ENCODE results near the gene FLYWCH2.
"Not testable (repeated sequence)": the region's sequence is repeated elsewhere in the genome, so short reads cannot be mapped to it uniquely, and the experiment has no call there.

Gene FLYWCH2

GRCh38 chr16:2929693-2930092 is 46.7 kb downstream of the FLYWCH2 start:
- no peak overlapping the region for H2AK5ac ChIP-seq (ENCODE audit: low read length, severe bottlenecking)
- no peak for DNase-seq
- H2BK120ac ChIP-seq (ENCODE audit: low read depth, low read length), result no peak overlapping the region
- no peak overlapping the region for H3K4ac ChIP-seq (ENCODE audit: low read depth in 1 of 2, low read length in 2 of 2)
- H3K4me3 ChIP-seq (ENCODE audit: insufficient read depth in 1 of 2, low read depth in 1 of 2, low read length in 2 of 2), result no peak overlapping the region
- no peak overlapping the region for H4K8ac ChIP-seq (ENCODE audit: low read length)
- H2BK12ac ChIP-seq (ENCODE audit: low read length in 2 of 2), result no peak overlapping the region
- no peak overlapping the region for H3K23ac ChIP-seq (ENCODE audit: low read length in 2 of 2)
- no peak overlapping the region for H2AFZ ChIP-seq (ENCODE audit: low read depth, low read length)
- H3K18ac ChIP-seq (ENCODE audit: low read depth in 1 of 2, low read length in 2 of 2), result no peak overlapping the region
- no peak overlapping the region for H3K4me2 ChIP-seq (ENCODE audit: low read length, poor library complexity, severe bottlenecking)
- H3K27me3 ChIP-seq (ENCODE audit: control insufficient read depth in 1 of 2, insufficient read depth in 1 of 2, low read length in 2 of 2), result no peaks in the 10 kb centered on the region
- H3K14ac ChIP-seq (ENCODE audit: low read length in 2 of 2), result no peak overlapping the region
- H3K36me3 ChIP-seq (ENCODE audit: control insufficient read depth in 1 of 2, insufficient read depth in 2 of 2, low read depth in 1 of 2, low read length in 2 of 2), result peaks cover 44 to 59% of the 10 kb centered on the region in 2 experiments
- H2BK5ac ChIP-seq (ENCODE audit: low read depth, low read length, poor library complexity, severe bottlenecking), result no peak overlapping the region
- no peak overlapping the region for H3K9ac ChIP-seq (ENCODE audit: low read length)
- no peak overlapping the region for H4K91ac ChIP-seq (ENCODE audit: low read length)
- peaks cover 16% of the 10 kb centered on the region for H3K4me1 ChIP-seq (ENCODE audit: control insufficient read depth, insufficient read depth, low read depth, low read length)
- no peaks in the 10 kb centered on the region for H3K9me3 ChIP-seq (ENCODE audit: control insufficient read depth, low read length)
- 95% methylated on average over 14 of the region's 14 CpGs for WGBS
- no peak overlapping the region for H2BK15ac ChIP-seq (ENCODE audit: low read depth, poor library complexity, severe bottlenecking)
- H3K79me1 ChIP-seq (replicated peaks; ENCODE audit: low read length, poor library complexity, severe bottlenecking), result peaks cover 22% of the 10 kb centered on the region
- H3K27ac ChIP-seq (ENCODE audit: low read length, poor library complexity, severe bottlenecking), result no peak overlapping the region

- H3K79me1 ChIP-seq (replicated peaks; ENCODE audit: low read length, poor library complexity, severe bottlenecking), result peaks cover 20% of the 10 kb centered on the region
- H2AFZ ChIP-seq (ENCODE audit: low read depth, low read length), result no peak overlapping the region
- no peaks in the 10 kb centered on the region for H3K27me3 ChIP-seq (ENCODE audit: control insufficient read depth in 1 of 2, insufficient read depth in 1 of 2, low read length in 2 of 2)
- no peaks in the 10 kb centered on the region for H3K9me3 ChIP-seq (ENCODE audit: control insufficient read depth, low read length)
- DNase-seq, result no peak
- no peak overlapping the region for H3K27ac ChIP-seq (ENCODE audit: low read length, poor library complexity, severe bottlenecking)
- H3K18ac ChIP-seq (ENCODE audit: low read depth in 1 of 2, low read length in 2 of 2), result no peak overlapping the region
- no peak overlapping the region for H4K8ac ChIP-seq (ENCODE audit: low read length)
- no peak overlapping the region for H3K23ac ChIP-seq (ENCODE audit: low read length in 2 of 2)
- no peak overlapping the region for H2BK5ac ChIP-seq (ENCODE audit: low read depth, low read length, poor library complexity, severe bottlenecking)
- no peak overlapping the region for H3K4ac ChIP-seq (ENCODE audit: low read depth in 1 of 2, low read length in 2 of 2)
- no peak overlapping the region for H2BK120ac ChIP-seq (ENCODE audit: low read depth, low read length)
- 97% methylated on average over 13 of the region's 15 CpGs for WGBS
- H2AK5ac ChIP-seq (ENCODE audit: low read length, severe bottlenecking), result no peak overlapping the region
- no peak overlapping the region for H3K14ac ChIP-seq (ENCODE audit: low read length in 2 of 2)
- peaks cover 16% of the 10 kb centered on the region for H3K4me1 ChIP-seq (ENCODE audit: control insufficient read depth, insufficient read depth, low read depth, low read length)
- no peak overlapping the region for H3K4me2 ChIP-seq (ENCODE audit: low read length, poor library complexity, severe bottlenecking)
- no peak overlapping the region for H2BK15ac ChIP-seq (ENCODE audit: low read depth, poor library complexity, severe bottlenecking)
- H3K36me3 ChIP-seq (ENCODE audit: control insufficient read depth in 1 of 2, insufficient read depth in 2 of 2, low read depth in 1 of 2, low read length in 2 of 2), result peaks cover 45 to 57% of the 10 kb centered on the region in 2 experiments
- no peak overlapping the region for H2BK12ac ChIP-seq (ENCODE audit: low read length in 2 of 2)
- no peak overlapping the region for H3K9ac ChIP-seq (ENCODE audit: low read length)
- no peak overlapping the region for H3K4me3 ChIP-seq (ENCODE audit: insufficient read depth in 1 of 2, low read depth in 1 of 2, low read length in 2 of 2)
- no peak overlapping the region for H4K91ac ChIP-seq (ENCODE audit: low read length)
Observed at GRCh38 chr16:2930236-2930635, 47.2 kb downstream of the FLYWCH2 start.

- not testable (repeated sequence) for H2BK120ac ChIP-seq (ENCODE audit: low read depth, low read length); H3K18ac ChIP-seq (ENCODE audit: low read depth in 1 of 2, low read length in 2 of 2); H3K9ac ChIP-seq (ENCODE audit: low read length); H2AFZ ChIP-seq (ENCODE audit: low read depth, low read length); H2BK5ac ChIP-seq (ENCODE audit: low read depth, low read length, poor library complexity, severe bottlenecking); H3K23ac ChIP-seq (ENCODE audit: low read length in 2 of 2); DNase-seq; H2BK15ac ChIP-seq (ENCODE audit: low read depth, poor library complexity, severe bottlenecking); H2BK12ac ChIP-seq (ENCODE audit: low read length in 2 of 2); H3K14ac ChIP-seq (ENCODE audit: low read length in 2 of 2); H3K9me3 ChIP-seq (ENCODE audit: control insufficient read depth, low read length); H3K4ac ChIP-seq (ENCODE audit: low read depth in 1 of 2, low read length in 2 of 2); H3K4me2 ChIP-seq (ENCODE audit: low read length, poor library complexity, severe bottlenecking); H3K4me3 ChIP-seq (ENCODE audit: insufficient read depth in 1 of 2, low read depth in 1 of 2, low read length in 2 of 2); H4K8ac ChIP-seq (ENCODE audit: low read length); H4K91ac ChIP-seq (ENCODE audit: low read length); H3K27me3 ChIP-seq (ENCODE audit: control insufficient read depth in 1 of 2, insufficient read depth in 1 of 2, low read length in 2 of 2); H2AK5ac ChIP-seq (ENCODE audit: low read length, severe bottlenecking); H3K27ac ChIP-seq (ENCODE audit: low read length, poor library complexity, severe bottlenecking)
- Histone ChIP-seq H3K4me1 (ENCODE audit: control insufficient read depth, insufficient read depth, low read depth, low read length) (peaks cover 16% of the 10 kb centered on the region), H3K36me3 (ENCODE audit: control insufficient read depth in 1 of 2, insufficient read depth in 2 of 2, low read depth in 1 of 2, low read length in 2 of 2) (peaks cover 54 to 62% of the 10 kb centered on the region in 2 experiments), H3K79me1 (replicated peaks; ENCODE audit: low read length, poor library complexity, severe bottlenecking) (peaks cover 21% of the 10 kb centered on the region)
- 92% methylated on average over 11 of the region's 13 CpGs for WGBS
Observed at GRCh38 chr16:2931231-2931914, 48.4 kb downstream of the FLYWCH2 start.

DNA sequence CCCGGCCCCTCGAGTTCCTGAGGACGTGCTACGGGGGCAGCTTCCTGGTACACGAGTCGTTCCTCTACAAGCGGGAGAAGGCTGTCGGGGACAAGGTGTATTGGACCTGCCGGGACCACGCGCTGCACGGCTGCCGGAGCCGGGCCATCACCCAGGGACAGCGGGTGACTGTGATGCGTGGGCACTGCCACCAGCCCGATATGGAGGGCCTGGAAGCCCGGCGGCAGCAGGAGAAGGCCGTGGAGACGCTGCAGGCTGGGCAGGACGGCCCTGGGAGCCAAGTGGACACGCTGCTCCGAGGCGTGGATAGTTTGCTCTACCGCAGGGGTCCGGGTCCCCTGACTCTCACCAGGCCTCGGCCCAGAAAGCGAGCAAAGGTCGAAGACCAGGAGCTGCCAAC is 50.1 kb downstream of the FLYWCH2 start:
- Histone ChIP-seq H3K4me3 (ENCODE audit: insufficient read depth in 1 of 2, low read depth in 1 of 2, low read length in 2 of 2) (no peak overlapping the region), H3K79me1 (replicated peaks; ENCODE audit: low read length, poor library complexity, severe bottlenecking) (peaks cover 24% of the 10 kb centered on the region), H4K91ac (ENCODE audit: low read length) (no peak overlapping the region), H3K4me2 (ENCODE audit: low read length, poor library complexity, severe bottlenecking) (no peak overlapping the region), H3K23ac (ENCODE audit: low read length in 2 of 2) (no peak overlapping the region), H3K4me1 (ENCODE audit: control insufficient read depth, insufficient read depth, low read depth, low read length) (peaks cover 12% of the 10 kb centered on the region), H2AK5ac (ENCODE audit: low read length, severe bottlenecking) (no peak overlapping the region), H4K8ac (ENCODE audit: low read length) (no peak overlapping the region), H2BK5ac (ENCODE audit: low read depth, low read length, poor library complexity, severe bottlenecking) (no peak overlapping the region), H2AFZ (ENCODE audit: low read depth, low read length) (no peak overlapping the region), H3K27me3 (ENCODE audit: control insufficient read depth in 1 of 2, insufficient read depth in 1 of 2, low read length in 2 of 2) (no peaks in the 10 kb centered on the region), H2BK15ac (ENCODE audit: low read depth, poor library complexity, severe bottlenecking) (no peak overlapping the region), H3K27ac (ENCODE audit: low read length, poor library complexity, severe bottlenecking) (no peak overlapping the region), H3K36me3 (ENCODE audit: control insufficient read depth in 1 of 2, insufficient read depth in 2 of 2, low read depth in 1 of 2, low read length in 2 of 2) (peaks cover 69 to 79% of the 10 kb centered on the region in 2 experiments), H3K18ac (ENCODE audit: low read depth in 1 of 2, low read length in 2 of 2) (no peak overlapping the region), H2BK120ac (ENCODE audit: low read depth, low read length) (no peak overlapping the region), H3K14ac (ENCODE audit: low read length in 2 of 2) (no peak overlapping the region), H3K9me3 (ENCODE audit: control insufficient read depth, low read length) (no peaks in the 10 kb centered on the region), H3K4ac (ENCODE audit: low read depth in 1 of 2, low read length in 2 of 2) (no peak overlapping the region), H3K9ac (ENCODE audit: low read length) (no peak overlapping the region), H2BK12ac (ENCODE audit: low read length in 2 of 2) (no peak overlapping the region)
- no peak for DNase-seq
- 96% methylated on average over 30 of the region's 30 CpGs for WGBS
